Hematopoietic multipotent progenitor cell treated with erythropoietin and hydrocortisone succinate and interleukin-3 and kit ligand, for 4 days (in vitro differentiated cells): ENCODE data around the gene ATPAF2.

ENCODE experiments used
- DNase-seq: peaks from one replicate; pipeline ENCODE4 v3.0.0-alpha.2; 2015

The ATPAF2 gene

GRCh38 chr17:18039535-18040260 is 730 bp upstream of the ATPAF2 start:
- peak; percentile 55 for DNase-seq

GRCh38 chr17:18038149-18038850 is 668 bp downstream of the ATPAF2 start:
- DNase-seq: peak; percentile 77

GRCh38 chr17:18037486-18037885 is 1.5 kb downstream of the ATPAF2 start:
- peak; percentile 87 for DNase-seq

- DNase-seq: peak; percentile 75
Measured at GRCh38 chr17:18035704-18036103, 3.3 kb downstream of the ATPAF2 start.

GRCh38 chr17:18033442-18034099 is 5.4 kb downstream of the ATPAF2 start:
- peak; percentile 96 for DNase-seq

GRCh38 chr17:18031955-18032354 is 7.0 kb downstream of the ATPAF2 start:
- no peak for DNase-seq

GRCh38 chr17:18028952-18029540 is 9.9 kb downstream of the ATPAF2 start:
- no peak for DNase-seq

- no peak for DNase-seq
Measured at GRCh38 chr17:18028114-18028951, 10.6 kb downstream of the ATPAF2 start.

GRCh38 chr17:18027280-18027679 is 11.7 kb downstream of the ATPAF2 start:
- DNase-seq: no peak

- no peak for DNase-seq
Measured at GRCh38 chr17:18025945-18026776, 12.8 kb downstream of the ATPAF2 start.

GRCh38 chr17:18025241-18025944 is 13.6 kb downstream of the ATPAF2 start:
- no peak for DNase-seq

GRCh38 chr17:18021372-18021771 is 17.6 kb downstream of the ATPAF2 start:
- no peak for DNase-seq

GRCh38 chr17:18020971-18021370 is 18.0 kb downstream of the ATPAF2 start:
- no peak for DNase-seq

- no peak for DNase-seq
Measured at GRCh38 chr17:18019838-18020154, 19.2 kb downstream of the ATPAF2 start.

- DNase-seq: no peak
Measured at GRCh38 chr17:18018411-18018921, 20.5 kb downstream of the ATPAF2 start.

- peak; percentile 78 for DNase-seq
Measured at GRCh38 chr17:18017958-18018357, 21.0 kb downstream of the ATPAF2 start.

- no peak for DNase-seq
Measured at GRCh38 chr17:18016426-18016825, 22.5 kb downstream of the ATPAF2 start.

- no peak for DNase-seq
Measured at GRCh38 chr17:18015593-18015992, 23.4 kb downstream of the ATPAF2 start.

- no peak for DNase-seq
Measured at GRCh38 chr17:18014006-18014405, 25.0 kb downstream of the ATPAF2 start.

GRCh38 chr17:18011286-18011685 is 27.7 kb downstream of the ATPAF2 start:
- DNase-seq: no peak
